ENCODE data around the gene SLC16A6.
"Not testable (repeated sequence)": the region's sequence is repeated elsewhere in the genome, so short reads cannot be mapped to it uniquely, and the experiment has no call there.

SLC16A6 gene, protein sequence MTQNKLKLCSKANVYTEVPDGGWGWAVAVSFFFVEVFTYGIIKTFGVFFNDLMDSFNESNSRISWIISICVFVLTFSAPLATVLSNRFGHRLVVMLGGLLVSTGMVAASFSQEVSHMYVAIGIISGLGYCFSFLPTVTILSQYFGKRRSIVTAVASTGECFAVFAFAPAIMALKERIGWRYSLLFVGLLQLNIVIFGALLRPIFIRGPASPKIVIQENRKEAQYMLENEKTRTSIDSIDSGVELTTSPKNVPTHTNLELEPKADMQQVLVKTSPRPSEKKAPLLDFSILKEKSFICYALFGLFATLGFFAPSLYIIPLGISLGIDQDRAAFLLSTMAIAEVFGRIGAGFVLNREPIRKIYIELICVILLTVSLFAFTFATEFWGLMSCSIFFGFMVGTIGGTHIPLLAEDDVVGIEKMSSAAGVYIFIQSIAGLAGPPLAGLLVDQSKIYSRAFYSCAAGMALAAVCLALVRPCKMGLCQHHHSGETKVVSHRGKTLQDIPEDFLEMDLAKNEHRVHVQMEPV

DNA sequence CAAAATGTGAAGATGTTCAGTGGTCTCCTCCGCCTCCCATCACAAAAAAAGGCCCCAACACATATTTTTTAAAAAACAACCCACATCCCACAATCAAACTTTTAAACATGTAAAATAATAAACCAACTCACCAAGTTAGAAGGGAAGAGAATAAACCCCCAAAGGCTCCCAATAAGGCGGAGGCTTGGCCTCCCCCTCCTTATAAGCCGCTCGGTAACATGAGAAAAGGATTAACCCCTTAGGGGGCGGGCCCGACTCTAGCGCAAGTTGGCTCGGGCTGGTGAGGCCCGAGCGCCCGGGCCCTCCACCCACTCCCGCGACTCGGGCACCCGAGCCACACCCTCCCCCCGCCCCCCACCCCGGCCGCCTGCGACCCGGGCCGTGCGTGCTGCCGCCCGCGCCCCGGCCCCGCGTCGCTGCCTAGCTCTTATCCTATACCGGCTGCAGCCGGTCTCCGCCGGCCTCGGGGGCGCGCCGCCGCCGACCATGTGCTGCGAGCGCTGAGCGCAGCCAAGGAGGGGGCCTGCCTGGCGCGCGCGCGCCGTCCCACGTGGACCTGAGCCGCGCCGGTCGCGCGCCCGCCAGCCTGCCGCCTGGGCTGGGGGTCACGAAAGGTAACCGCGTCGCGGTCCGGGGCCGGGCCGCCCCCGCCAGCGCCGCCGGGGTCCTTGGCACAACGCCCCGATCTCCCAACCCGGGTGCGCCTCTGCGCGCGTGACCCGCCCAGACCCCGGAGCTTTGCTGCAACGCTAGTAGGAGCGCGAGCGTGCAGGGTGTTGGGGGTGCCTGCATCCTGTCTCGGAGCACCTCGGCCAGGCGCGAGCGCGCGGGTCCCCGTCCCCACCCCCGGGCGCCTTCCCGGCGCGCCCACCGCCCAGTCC, at the start of gene SLC16A6, which contains the start of gene ARSG:
TSS of gene SLC16A6 (minus strand) at position 173 of the 881 bp plus-strand sequence. CDS start 12,807 bp downstream, outside the sequence.
TSS of gene ARSG (plus strand) at position 541 of the 881 bp plus-strand sequence. CDS start 15,999 bp downstream, outside the sequence.
- peak; percentile 89 for DNase-seq (ENCODE audit: low spot score)

DNA sequence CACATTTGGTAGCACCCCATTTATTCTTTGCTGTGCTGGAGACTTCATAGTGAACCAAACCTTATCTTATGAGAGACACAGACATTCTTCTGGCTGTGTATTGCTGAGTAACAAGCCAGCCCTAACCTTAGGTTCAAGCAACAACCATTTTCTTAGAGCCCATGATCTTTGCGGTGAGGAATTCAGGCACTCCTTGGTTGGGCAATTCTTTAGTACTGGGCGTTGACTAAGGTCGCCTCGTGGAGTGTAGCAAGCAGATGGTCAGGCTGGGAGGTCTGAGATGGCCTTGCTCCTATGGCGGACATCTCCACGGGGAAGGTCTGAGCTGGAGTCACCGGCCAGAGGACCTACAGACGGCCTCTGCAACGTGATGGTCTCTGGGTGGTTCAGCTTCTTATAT, 43.5 kb upstream of the SLC16A6 start:
- no peak for DNase-seq (ENCODE audit: low spot score)

DNA sequence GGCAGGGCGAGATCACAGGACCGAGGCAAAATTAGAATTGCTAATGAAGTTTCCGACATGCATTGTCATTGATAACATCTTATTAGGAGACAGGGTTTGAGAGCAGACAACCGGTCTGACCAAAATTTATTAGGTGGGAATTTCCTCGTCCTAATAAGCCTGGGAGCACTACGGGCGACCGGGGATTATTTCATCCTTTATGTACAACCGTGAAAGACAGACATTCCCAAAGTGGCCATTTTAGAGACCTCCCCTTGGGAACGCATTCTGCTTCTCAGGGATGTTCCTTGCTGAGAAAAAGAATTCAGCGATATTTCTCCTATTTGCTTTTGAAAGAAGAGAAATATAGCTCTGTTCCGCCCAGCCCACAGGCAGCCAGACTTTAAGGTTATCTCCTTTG, 41.0 kb upstream of the SLC16A6 start:
- DNase-seq (ENCODE audit: low spot score): not testable (repeated sequence)

DNA sequence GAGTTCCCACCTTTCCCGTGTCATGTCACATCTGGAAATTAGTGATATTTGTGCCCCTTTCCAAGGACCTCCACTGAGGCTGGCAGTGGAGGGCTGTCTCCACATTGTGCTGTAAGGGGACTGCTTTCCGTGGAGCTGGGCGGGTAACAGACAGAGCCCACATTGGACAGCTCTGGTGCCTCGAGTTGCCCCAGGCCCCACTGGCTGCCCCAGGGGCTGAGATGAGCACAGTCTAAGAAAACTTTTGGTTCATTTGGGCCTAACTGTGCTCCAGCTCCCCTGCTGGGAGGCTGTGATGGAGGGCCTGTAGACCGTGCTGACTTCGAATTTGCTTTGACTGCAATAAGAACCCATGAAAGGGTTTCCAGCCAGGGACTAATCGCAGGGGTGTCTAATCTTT, 38.4 kb upstream of the SLC16A6 start:
- no peak for DNase-seq (ENCODE audit: low spot score)

DNA sequence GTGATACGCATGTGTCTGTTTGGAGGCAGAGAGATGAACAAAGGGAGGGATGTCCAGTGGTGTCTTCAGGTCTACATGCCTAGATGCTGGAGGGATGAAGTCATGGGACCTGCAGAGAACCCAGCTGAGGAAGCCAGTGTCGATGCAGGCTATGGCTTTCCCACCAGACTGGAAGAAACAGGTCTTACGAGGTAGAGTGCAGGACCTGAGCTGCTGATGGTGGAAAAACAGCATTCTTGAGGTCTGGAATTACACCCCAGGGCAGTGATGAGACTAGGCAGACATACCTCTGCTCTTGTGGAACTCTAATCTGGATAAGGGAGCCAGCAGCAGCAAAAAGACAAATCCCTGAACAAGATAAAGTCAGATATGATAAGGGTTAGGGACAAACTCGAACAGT, 37.7 kb upstream of the SLC16A6 start:
- no peak for DNase-seq (ENCODE audit: low spot score)

DNA sequence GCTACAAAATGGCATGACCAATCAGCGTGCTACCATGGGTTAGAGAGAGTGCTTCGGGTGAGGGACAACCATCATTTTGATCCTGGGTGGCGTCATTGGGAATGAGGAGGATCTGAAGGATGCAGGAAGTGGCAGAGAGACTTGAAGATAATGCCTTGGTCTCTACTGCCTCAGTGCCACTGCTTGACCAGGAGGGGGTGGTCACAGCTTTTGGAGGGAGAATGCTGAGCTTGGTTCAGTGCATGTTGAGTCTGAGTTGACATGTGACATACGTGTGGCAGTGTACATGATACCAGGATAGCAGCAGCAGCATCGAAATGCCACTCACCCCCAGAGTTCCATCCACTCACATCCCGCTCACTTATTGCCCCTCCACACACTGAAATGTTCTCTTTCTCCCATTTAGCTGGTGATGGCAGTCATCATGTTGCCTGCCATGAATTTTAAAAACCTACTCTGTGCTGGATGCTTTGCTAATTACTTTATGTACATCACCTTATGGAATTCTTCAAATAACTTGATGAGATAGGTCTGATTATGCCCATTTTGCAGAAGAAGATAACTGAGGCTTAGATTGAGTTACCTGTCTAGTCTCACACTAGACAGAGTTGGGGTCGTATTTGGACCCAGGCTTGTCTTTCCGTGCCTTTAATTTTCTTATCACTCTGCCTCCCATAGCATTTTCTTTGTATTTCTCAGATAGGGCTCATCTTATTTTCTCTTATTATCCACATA, 37.1 kb upstream of the SLC16A6 start:
- DNase-seq (ENCODE audit: low spot score): no peak

DNA sequence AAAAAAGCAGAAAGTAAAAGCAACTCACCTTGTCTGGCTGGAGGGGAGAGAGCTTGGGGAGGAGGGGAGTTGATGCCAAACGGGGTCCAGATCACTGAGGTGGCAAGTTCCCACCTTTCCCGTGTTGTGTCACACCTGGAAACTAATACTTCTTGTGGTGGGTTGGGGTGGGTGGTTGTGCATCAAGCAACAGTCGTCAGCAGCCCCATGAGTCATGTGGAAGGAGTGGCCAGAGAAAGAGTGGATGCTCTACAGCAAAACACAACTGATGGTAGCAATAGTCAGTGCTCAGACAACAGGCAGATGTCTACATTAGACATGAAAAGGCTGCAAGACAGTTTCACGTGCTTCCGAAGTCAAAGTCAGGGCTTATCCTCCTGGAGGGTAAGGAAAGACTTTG, 35.8 kb upstream of the SLC16A6 start:
- DNase-seq (ENCODE audit: low spot score): no peak

DNA sequence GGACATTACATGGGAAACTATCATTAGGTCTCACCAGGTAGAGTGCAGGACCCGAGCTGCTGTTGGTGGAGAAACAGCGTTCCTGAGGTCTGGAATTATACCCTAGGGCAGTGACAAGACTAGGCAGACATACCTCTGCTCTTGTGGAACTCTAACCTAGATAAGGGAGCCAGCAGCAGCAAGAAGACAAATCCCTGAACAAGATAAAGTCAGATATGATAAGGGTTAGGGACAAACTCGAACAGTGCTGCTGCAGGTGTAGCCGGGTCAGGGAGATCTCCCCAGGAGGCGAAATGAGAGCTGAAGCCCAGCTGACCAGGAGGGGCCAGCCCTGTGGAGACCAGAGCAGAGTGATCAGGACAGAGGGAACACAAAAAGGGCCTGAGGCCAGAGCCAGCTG, 35.0 kb upstream of the SLC16A6 start:
- no peak for DNase-seq (ENCODE audit: low spot score)

DNA sequence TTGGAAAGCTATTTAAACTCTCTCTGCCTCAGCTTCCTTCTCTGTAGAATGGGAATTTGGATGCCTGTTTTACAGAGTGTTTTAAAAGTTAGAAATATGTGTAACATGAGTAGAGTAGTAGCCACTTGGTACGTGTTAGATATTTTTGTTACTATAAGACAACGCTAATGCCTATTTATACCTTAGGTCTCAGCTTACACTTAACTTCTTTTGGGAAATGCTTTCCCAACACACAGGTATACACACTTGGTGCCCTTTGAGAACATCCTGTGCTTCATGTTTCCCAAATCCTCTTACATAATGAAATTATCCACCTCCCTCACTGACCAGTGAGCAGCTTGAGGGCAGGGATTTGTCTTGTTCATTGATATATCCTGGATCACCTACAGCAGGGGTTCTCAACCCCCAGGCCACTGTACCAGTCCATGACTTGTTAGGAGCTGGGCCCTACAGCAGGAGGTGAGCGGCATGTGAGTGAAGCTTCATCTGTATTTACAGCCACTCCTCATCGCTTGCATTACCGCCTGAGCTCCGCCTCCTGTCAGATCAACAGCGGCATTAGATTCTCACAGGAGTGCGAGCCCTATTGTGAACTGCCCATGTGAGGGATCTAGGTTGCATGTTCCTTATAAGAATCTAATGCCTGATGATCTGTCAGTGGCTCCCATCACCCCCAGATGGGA, 33.9 kb upstream of the SLC16A6 start:
- no peak for DNase-seq (ENCODE audit: low spot score)

DNA sequence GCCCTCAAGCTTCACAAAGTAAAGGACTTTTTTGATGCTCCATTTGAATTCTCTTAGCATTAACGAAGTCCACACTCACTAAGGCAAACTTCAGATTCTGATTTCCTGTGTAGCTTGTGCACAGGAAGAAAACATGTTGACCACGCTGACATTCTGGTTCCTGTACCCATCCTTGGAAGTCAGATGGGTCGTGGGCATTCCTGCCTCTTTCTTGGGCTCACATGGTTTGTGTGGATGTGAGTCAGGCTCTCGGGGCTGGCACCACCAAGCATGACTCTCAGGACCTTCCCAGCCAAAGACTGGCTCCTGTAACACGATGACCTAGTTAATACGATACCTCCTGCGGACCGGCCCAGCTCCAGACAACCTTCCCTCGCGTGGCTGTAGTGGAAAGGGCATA, 33.2 kb upstream of the SLC16A6 start:
- DNase-seq (ENCODE audit: low spot score): no peak

DNA sequence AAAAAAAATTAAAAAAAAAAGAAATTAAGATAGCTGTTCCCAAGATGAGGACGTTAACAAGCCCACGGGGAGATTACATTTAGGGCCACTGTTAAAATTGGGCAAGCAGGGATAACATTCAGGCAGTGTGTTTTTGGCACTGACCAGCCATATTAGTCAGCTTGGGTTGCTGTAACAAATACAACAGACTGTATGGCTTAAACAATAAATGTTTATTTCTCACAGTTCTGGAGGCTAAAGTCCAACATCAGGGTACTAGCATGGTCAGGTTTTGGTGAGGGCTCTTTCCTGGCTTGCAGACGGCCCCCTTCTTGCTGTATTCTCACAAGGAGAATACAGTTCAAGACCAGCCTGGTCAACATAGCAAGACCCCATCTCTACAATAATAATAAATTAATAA, 31.7 kb upstream of the SLC16A6 start:
- no peak for DNase-seq (ENCODE audit: low spot score)

DNA sequence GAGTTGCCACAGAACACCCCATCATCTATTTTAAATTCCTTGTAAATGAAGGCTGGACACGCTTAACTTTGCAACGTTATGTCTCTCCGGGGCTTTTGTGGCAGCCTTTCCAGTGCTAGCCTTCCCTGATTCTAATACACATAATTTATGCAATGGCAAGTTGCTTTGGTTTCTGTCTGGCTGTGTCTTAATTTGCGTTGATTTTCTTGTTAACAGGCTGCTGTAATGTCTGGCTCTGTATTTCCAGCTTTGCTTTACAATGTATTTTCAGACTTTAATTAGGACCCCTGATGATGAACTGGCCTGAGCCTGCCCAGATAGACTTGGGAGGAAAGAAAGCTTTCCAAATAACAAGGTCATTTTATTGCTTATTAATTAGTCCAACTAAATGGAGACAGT, 30.6 kb upstream of the SLC16A6 start:
- no peak for DNase-seq (ENCODE audit: low spot score)

DNA sequence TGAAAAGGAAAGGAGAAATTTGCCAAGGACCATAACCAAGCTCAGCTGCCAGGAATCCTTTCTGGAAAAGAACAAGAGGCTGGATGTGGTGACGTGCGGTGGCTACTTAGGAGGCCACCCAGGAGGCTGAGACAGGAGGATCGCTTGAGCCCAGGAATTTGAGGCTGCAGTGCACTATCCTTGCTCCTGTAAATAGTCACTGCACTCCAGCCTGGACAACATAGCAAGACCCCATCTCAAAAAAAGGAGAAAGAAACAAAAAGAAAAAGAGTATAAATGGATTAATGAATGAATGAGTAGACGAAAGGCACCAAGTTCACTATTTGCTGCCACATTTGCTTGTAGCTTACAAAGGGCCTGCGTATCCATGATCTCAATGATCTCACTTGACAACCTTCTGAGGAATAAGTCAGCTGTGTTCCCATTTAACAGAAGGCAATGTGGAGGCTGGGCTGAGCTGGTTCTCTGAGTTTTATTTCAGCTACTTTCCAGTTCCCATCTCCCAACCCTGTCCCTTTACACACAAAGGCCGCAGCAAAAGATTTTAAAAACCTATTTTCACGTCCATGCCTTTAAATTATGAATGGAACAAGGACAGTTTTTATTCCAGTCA, 30.1 kb upstream of the SLC16A6 start:
- no peak for DNase-seq (ENCODE audit: low spot score)

DNA sequence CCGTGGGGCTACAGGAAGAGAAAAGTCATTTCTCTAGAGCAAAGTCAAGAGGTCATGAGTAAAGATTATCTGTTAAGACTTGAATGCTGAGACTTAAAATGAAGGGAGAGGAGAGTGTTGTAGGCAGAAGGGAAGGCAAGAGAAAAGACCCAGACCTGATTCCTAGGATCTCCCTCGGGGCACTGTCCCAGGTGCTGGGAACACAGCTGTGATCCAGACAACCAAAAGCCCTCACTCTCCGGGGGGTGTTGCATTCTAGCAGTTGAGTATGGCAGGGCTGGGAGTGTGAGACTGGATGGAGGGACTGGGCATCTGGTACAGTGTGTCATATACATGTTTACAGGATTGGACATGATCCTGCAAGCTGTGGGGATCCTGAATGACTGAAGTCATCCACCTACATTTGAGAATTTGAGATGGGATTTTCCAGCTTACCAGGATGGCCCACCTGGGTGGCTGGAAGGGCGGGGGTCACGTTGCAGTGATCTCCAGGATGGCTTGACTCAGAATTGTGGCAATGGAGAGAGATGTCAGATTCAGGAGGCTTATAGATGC, 29.5 kb upstream of the SLC16A6 start:
- no peak for DNase-seq (ENCODE audit: low spot score)

DNA sequence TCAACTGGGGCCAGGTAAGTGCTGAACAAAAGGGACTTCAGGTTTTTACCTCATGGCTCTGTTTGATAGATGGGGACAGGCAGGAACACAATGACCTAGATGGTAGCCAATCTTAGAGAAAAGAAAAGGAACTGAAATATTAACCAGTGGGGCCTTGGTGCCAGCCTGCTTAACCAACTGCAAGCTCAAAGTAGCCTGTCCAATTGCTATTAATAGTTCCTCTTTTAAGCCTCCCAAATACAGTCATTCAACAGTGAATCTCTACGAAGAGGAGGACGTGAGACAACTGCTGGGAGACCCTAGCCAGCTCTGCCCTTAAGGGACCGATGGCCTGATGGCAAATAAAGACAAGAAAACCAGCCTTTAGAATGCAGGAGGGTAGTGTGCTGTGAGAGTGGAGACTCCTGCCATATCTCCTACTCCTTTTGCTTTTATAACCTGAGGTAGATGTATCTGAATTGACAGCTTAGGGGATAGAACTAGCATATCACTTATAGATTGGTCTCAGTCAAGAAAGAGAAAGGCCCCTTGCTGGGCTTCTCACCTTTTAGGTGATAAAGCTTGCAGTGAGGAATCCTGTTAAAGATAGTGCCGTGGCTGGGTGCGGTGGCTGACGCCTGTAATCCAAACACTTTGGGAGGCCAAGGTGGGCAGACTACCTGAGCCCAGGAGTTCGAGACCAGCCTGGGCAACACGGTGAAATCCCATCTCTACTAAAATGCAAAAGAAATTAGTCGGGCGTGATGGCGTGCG, 28.7 kb upstream of the SLC16A6 start:
- no peak for DNase-seq (ENCODE audit: low spot score)

DNA sequence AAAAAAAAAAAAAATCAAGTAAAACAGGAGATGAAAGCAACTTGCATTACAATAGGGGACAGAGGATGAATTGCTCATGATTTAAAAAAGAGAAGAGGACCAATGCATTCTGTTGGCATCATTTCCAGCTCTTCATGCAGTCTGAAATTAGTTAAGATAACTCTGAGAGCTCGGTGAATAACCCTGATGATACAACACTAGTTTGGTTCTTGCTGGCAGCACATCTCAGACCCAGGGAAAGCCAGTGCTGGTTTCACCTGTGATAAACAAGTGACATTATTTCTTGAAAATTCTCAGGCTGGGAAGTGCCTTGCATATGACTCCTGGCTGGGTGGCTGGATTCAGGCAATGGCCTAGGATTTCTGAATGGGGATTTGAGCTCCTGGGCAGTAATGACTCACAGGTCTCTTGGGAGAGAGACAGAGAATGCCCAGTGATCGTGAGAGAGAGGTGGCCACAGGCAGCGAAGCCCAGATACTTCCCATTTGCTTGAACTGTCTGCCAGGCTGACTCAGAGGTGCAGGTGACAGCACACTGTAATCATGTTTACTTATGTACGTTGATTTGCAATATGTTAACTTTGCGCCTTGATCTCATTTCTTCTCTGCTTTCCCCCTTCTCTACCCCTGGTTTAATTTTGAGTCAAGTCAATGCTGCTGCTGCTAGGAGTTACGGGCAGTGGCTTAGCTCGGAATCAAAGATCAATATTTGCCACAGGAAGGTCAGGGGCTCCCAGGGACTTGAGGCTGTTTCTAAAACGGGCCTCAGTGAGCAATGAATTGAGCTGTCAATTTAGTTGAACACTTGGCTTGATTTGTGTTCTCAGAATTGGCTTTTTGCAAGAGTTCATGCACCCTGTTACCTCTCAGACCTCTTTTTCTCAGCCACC, 27.4 kb upstream of the SLC16A6 start:
- peak; percentile 41 for DNase-seq (ENCODE audit: low spot score)

DNA sequence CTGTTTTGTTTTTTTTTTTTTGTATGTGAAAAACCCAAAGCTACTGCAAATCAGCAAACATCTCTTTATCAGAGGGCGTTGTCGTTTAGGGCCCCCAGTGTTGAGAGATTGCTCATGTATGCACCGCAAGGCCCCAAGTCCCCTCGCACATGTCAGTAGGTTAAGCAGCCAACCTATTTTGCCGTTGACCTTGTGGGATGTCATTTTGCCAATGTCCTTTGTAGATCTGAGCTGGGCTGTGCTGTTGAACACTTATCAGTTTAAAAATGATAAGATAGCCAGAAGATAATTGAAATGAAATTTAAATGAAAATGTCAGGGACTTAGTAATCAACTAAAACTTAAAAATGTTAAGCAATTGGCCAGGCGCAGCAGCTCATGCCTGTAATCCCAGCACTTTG, 26.5 kb upstream of the SLC16A6 start:
- DNase-seq (ENCODE audit: low spot score): no peak

DNA sequence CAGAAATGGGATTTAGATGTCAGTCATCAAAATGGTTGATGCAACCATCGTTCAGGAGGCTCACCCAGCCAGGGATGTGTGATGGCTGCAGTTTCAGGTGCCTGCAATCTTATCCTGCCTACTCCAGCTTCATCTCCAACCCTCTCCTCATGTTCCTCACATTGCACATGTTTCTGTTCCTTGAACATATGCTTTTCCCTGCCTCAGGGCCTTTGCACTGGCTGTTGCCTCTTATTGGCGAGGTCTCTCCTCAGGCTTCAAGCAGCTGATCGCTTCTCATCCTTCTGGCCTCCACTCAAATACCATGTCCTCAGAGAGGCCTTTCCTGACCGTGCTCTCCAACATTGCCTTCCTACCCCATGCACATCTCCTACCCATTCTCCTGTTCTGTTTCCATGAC, 25.0 kb upstream of the SLC16A6 start:
- DNase-seq (ENCODE audit: low spot score): no peak
